GM19035 (cell line): ENCODE data around the gene PEX7.
"Not testable (repeated sequence)": the region's sequence is repeated elsewhere in the genome, so short reads cannot be mapped to it uniquely, and the experiment has no call there.

Source experiments
- ATAC-seq: cut with Tn5 transposase; IDR thresholded peaks from one replicate; pipeline ENCODE4 v1.9.1; 2021; ENCODE audit not compliant: unreplicated experiment

Gene PEX7

DNA sequence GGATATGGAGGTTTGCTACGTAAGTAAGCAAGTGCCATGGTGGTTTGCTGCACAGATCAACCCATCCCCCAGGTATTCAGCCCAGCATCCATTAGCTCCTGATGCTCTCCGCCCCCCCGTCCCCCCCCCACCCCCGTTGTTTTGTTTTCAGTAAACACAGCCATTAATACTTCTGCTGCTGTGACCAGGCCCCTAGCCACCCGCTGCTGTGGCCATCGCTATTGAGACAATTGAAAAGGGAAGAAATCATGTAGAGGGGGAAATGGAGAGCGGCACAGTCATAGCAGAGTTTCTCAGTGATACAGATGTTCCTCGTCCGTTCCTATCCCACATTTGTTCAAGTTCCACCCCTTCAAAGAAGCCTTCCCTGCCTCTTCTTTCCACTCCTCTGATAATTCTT, 124.6 kb downstream of the PEX7 start:
- ATAC-seq: no peak

- ATAC-seq: not testable (repeated sequence)
These were observed 127.6 kb downstream of the PEX7 start for GRCh38 chr6:136949957-136950356.

DNA sequence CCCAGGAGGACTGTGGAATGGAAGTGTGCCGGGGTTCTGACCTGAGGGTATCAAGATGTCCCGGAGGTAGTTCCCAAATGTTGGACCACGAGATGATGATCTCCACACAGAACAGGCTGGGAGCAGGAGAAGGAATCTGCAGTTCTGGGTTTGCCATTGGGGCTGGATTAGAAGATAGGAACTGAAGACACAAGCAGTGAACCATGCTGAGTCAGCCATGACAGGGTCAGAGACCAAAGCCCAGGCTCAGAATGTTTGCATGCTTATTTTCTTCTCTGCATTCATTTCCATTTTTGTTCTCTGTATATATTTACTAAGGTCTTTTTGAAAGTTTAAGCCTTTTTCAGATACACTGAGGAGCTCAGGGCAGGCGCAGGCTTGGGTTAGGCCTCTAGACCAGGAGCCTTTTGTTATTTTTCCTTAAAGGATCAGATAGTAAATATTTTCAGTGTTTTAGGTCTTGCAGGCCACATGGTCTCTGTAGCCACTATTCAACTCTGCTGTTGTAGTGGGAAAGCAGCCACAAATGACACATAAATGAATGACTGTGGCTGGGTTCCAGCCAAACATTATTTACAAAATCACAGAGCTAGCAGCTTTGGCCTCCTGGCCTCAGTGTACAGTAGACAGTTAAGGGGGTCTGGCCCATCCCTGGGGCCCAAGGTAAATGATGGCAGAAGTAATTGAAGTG, 128.2 kb downstream of the PEX7 start:
- no peak for ATAC-seq

DNA sequence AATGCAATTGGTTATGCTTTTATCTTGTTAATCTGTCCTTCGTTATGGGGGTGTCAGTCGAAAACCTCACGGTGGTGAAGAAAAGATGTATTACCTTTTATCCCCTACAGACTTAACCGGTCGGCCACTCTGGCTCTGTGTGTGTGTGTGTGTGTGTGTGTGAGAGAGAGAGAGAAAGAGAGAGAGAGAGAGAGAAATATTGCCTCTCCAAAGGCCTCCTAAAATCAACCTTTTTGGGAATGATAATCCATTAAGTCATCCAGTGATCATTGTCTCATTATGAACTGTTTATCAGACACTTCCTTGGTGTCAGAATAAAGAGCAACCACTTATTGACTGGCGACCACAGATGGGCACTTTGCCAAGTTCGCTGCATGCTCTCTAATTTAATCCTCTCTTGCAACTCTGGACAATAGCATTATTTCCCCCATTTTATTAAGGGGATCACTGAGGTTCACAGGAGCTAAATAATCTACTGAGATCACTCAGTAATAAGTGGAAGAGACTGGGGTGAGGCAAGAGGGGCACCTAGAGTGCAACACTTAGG, 130.4 kb downstream of the PEX7 start:
- no peak for ATAC-seq

GRCh38 chr6:136955123-136955522, 132.7 kb downstream of the PEX7 start:
- ATAC-seq: no peak

DNA sequence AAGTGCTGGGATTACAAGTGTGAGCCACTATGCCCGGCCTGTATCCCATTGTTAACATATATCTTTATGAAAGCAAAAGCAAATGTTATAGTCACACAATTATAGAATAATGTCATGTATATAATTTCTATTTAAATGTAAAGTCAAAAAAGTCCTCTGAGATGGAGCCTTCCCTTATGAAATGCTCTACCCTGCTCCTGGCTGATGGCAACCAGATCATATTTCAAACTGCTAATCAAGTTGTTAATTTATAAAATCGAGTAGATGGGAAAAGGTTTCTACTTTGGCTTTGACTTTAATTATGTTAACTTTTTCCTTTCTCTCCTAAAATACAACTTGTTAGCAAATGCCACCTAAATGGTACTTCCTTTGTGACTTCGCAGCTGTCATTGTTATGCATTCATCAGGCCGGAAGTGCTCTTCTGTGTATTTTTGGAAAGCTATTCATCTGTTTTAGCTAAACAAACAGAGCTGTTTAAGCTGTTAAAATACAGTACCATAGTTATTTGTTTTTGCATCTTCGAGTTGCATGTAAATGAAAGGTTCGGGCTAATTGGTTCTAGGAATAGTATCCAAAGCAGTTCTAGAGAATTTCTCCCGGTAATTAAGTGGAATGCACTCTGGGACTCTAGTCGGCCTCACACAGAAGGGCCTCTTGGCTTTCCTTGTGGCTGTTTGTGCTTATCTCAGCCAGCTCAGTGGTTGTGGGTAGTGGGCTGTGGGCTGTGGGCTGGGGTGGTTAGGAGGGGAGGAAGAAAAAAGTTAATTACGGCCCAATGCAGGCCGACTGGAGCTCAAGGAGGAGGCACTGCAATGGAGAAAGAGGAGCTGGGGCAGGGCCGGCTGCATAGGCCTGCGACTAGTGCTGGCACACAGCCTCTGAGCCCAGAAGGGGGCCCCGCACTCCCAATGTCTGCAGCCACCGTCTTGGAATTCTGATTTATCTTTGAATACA, 134.5 kb downstream of the PEX7 start:
- no peak for ATAC-seq

DNA sequence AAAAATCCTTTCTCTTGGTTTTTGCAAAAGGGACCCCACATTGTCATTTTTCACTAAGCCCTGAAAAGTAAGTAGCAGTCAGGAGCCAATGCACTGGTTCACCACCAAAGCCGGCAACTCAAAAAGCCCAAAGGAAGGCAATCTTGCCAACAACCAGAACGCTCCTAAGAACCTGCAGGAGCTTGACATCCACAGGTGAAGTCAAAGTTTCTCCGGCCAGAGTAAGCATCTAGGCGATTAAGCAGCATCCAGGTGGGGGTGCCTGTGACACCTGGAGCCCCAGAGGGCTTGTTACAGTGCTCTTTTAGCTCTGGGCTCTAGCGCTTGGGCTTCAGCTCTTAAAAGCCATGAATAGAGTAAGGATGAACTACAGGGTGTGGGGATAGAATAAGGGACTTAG, 135.8 kb downstream of the PEX7 start:
- ATAC-seq: no peak

GRCh38 chr6:136959471-136959891, 137.1 kb downstream of the PEX7 start:
- ATAC-seq: no peak

DNA sequence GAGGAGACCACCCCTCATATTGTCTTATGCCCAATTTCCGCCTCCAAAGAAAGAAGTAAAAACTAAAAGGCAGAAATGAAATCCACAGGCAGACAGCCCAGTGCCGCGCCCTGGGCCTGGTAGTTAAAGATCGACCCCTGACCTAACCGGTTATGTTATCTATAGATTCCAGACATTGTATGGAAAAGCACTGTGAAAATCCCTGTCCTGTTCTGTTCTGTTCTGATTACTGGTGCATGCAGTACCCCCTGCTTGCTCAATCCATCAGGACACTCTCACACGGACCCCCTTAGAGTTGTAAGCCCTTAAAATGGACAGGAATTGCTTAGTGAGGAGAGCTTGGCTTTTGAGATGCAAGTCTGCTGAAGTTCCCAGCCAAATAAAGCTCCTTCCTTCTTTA, 137.5 kb downstream of the PEX7 start:
- ATAC-seq: not testable (repeated sequence)

GRCh38 chr6:136960781-136961180, 138.4 kb downstream of the PEX7 start:
- ATAC-seq: no peak

DNA sequence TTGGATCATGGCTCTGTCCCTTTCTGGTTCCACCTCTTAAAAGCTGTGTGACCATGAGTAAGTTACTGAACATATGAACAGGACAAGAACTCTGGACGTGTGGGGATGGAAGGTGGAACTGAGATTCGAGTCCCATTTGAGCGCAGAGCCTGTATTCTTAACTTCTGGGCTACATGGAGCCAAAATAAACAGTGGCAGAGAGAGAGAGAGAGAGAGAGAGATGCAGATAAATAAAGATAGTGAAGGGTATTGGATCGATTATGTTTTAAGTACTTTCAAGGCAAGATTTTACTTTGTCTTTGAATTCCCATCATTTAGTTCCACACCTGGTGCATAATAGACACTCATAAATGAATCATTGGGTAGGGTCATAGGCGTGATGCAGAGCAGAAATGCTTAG, 139.5 kb downstream of the PEX7 start:
- no peak for ATAC-seq

GRCh38 chr6:136962661-136963060, 140.3 kb downstream of the PEX7 start:
- no peak for ATAC-seq

DNA sequence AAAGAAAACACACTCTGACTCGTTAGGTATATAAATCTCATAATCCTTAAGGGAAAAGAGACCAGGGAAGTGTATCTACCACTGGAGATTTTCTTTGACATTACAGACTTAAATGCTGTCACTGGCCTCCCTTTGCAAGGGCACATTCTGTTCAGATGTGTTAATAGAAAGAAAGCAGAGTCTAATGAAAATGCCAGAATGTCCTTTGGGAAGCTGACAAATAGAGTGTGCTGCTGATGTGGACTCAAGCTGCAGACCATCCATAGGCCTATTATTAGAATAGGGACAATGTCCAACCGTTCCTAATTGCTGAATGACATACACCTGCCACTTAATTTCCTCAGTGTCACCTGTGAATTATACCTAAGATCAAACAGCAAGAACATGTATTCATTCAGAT, 140.9 kb downstream of the PEX7 start:
- no peak for ATAC-seq
